CD8-positive, alpha-beta memory T cell (primary cell): ENCODE measurements around the gene STAG1. TPM values are rescaled to one million over a fixed set of nuclear protein-coding genes. Genes with fewer than 3 reads are reported as not detected.
A peak's percentile ranks its signal among the peaks of the same experiment; 100 is the strongest.
"Not testable (repeated sequence)": the region's sequence is repeated elsewhere in the genome, so short reads cannot be mapped to it uniquely, and the experiment has no call there.

Experiments
- CTCF ChIA-PET: fragments of 350-600 bp; sonication (Branson Sonifier 250); formaldehyde crosslinking; loops from one replicate; lab custom pipeline; 2021; ENCODE audit warnings: antibody characterized with exemption; lab: Charles Lee
- POLR2A ChIA-PET: fragments of 350-600 bp; sonication (Branson Sonifier 250); formaldehyde crosslinking; loops from one replicate; lab custom pipeline; 2021; ENCODE audit warnings: antibody characterized with exemption; lab: Charles Lee
- DNase-seq, 5 donors: peaks; one replicate each; pipeline versions ENCODE4 v3.0.0 to v3.0.0-alpha.2; 2020 to 2022; ENCODE audit warnings: mixed read lengths in 1 of 5
- H3K27ac ChIP-seq: one replicate; pipeline ENCODE4 v1.7.0; 2013; ENCODE audit warnings: low read depth, mild to moderate bottlenecking, low read length, moderate library complexity
- H3K27me3 ChIP-seq: 2 replicates; pipeline ENCODE4 v1.7.0; 2013; ENCODE audit warnings: low read length, mild to moderate bottlenecking; ENCODE audit not compliant: insufficient read depth, poor library complexity, severe bottlenecking
- H3K36me3 ChIP-seq: 2 replicates; pipeline ENCODE4 v1.7.0; 2013; ENCODE audit warnings: mild to moderate bottlenecking, low read length, moderate library complexity; ENCODE audit not compliant: insufficient read depth
- H3K4me1 ChIP-seq: 2 replicates; pipeline ENCODE4 v1.7.0; 2013; ENCODE audit warnings: mild to moderate bottlenecking, low read length, moderate library complexity; ENCODE audit not compliant: insufficient read depth
- H3K4me3 ChIP-seq: 2 replicates; pipeline ENCODE4 v1.7.0; 2013; ENCODE audit warnings: mild to moderate bottlenecking, low read length
- H3K9me3 ChIP-seq: 2 replicates; pipeline ENCODE4 v1.7.0; 2013; ENCODE audit warnings: mild to moderate bottlenecking, low read length
- H3K27ac Mint-ChIP-seq, 8 donors: one replicate each; pipeline ENCODE4 v1.8.0; 2020 to 2021; ENCODE audit warnings: mixed read lengths in 8 of 8, mild to moderate bottlenecking in 6 of 8, inconsistent platforms in 3 of 8, moderate library complexity in 3 of 8
- H3K27me3 Mint-ChIP-seq, 2 donors: one replicate each; pipeline ENCODE4 v1.8.0; 2020 to 2021; ENCODE audit warnings: mixed read lengths in 2 of 2, mild to moderate bottlenecking in 1 of 2, moderate library complexity in 1 of 2
- H3K36me3 Mint-ChIP-seq, 3 donors: one replicate each; pipeline ENCODE4 v1.8.0; 2020 to 2021; ENCODE audit warnings: mixed read lengths in 3 of 3, inconsistent platforms in 1 of 3, mild to moderate bottlenecking in 1 of 3
- H3K4me1 Mint-ChIP-seq, 3 donors: one replicate each; pipeline ENCODE4 v1.8.0; 2020 to 2021; ENCODE audit warnings: mixed read lengths in 3 of 3, inconsistent platforms in 1 of 3, mild to moderate bottlenecking in 1 of 3
- H3K4me3 Mint-ChIP-seq, 7 donors: one replicate each; pipeline ENCODE4 v1.8.0; 2020 to 2021; ENCODE audit warnings: mixed read lengths in 7 of 7, mild to moderate bottlenecking in 6 of 7, moderate library complexity in 4 of 7, inconsistent platforms in 2 of 7
- H3K9me3 Mint-ChIP-seq, 5 donors: one replicate each; pipeline ENCODE4 v1.8.0; 2020 to 2022; ENCODE audit warnings: mixed read lengths in 5 of 5, mild to moderate bottlenecking in 3 of 5, moderate library complexity in 2 of 5, inconsistent platforms in 1 of 5
- polyA plus RNA-seq: library from polyadenylated mRNA; unstranded; fragments of 300-500 nt; fragmentation: Illumina TruSeq; gene quantifications from one replicate; pipeline ENCODE4 v1.2.3, GENCODE V29; 2021
- total RNA-seq, 2 experiments: library from RNA; stranded (reverse); gene quantifications; one replicate each; pipeline ENCODE4 v1.2.3, GENCODE V29; 2021

STAG1 gene
- total and polyA plus RNA-seq, 3 experiments from 2014 or later = 19.0 to 61.4 (median 58.5) TPM

DNA sequence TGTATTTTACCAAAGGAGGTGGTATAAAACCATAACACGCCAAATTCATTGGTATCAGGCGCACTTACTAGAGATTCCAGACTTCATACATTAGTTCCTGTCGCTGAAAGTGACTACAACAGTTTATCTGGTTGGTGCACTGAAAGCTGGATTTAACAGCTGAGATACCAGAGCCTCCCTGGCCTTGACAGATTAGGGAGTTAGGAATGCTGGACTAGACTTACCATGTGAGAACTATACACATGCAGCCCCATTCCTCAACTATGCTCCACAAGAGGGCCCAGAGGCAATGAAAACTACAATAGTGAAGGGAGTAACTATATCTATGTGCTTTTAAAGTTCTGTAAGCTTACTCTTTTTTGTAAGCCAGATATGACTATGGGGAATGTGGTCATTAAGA lies 174.4 kb downstream of the STAG1 start:
- CTCF ChIA-PET = interaction anchor here (1.4 to 2.4 kb wide), 2 partner anchors 15 to 174 kb away, joined by 3 to 10 read pairs; partner anchors contain the start of gene STAG1
- no peak overlapping the region for H3K4me3 ChIP-seq
- no peaks in the 10 kb centered on the region for H3K27me3 Mint-ChIP-seq
- H3K4me3 Mint-ChIP-seq = no peak overlapping the region
- H3K9me3 ChIP-seq = no peaks in the 10 kb centered on the region
- H3K36me3 ChIP-seq = no peaks in the 10 kb centered on the region
- H3K4me1 Mint-ChIP-seq = peaks cover 1 to 9% (median 6%) of the 10 kb centered on the region in 3 donors
- no peak for DNase-seq
- no peaks in the 10 kb centered on the region for H3K4me1 ChIP-seq
- H3K9me3 Mint-ChIP-seq = peaks cover 0 to 6% (median 0%) of the 10 kb centered on the region in 5 donors
- H3K27me3 ChIP-seq = no peaks in the 10 kb centered on the region
- no peak overlapping the region for H3K27ac ChIP-seq
- POLR2A ChIA-PET = no interaction called here
- H3K36me3 Mint-ChIP-seq = peaks cover 8 to 18% (median 18%) of the 10 kb centered on the region in 3 donors
- peak overlapping the region in 1 of 8 donors; percentile 25 for H3K27ac Mint-ChIP-seq

DNA sequence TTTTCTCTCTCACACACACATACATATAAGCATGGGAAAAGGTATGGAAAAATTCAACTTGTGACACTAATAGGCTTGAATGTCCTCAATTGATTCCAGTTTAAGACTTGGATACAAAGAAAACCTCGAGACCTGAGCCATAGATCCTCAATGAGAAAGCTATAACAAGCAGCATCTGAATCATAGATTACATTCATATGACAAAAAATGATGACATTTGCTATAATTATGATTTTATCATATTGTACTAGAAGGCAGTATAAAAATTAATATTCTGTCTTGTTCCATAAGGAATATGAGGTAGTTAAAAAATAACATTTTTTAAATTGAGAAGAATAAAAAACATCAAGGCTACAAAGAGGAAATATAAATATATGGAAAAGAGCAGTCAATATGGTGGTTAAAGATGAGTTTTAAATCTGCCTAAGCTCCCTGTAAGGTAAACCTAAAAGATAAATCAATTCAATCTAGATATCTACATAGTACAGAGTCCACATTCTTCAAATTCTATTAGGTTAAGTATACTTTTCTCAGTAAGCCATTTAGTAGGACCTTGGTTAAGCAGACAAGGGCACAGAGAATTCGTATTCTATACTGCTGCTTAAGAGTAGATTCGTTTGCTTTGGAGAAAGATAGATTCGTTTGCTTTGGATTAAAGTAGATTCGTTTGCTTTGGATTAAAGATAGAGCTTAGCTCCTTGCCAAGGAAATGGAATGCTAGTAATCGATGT lies 175.7 kb downstream of the STAG1 start:
- H3K4me1 Mint-ChIP-seq = peaks cover 1 to 9% (median 6%) of the 10 kb centered on the region in 3 donors
- H3K9me3 ChIP-seq = no peaks in the 10 kb centered on the region
- no peak overlapping the region for H3K4me3 Mint-ChIP-seq
- POLR2A ChIA-PET = no interaction called here
- H3K27ac Mint-ChIP-seq = no peak overlapping the region
- H3K4me3 ChIP-seq = no peak overlapping the region
- no peaks in the 10 kb centered on the region for H3K27me3 ChIP-seq
- peaks cover 0 to 6% (median 0%) of the 10 kb centered on the region in 5 donors for H3K9me3 Mint-ChIP-seq
- H3K27ac ChIP-seq = no peak overlapping the region
- peaks cover 8 to 18% (median 18%) of the 10 kb centered on the region in 3 donors for H3K36me3 Mint-ChIP-seq
- CTCF ChIA-PET = interaction anchor here (1.4 to 2.4 kb wide), 2 partner anchors 176 to 502 kb away, joined by 3 to 10 read pairs; partner anchors contain the start of gene STAG1
- no peak for DNase-seq
- H3K4me1 ChIP-seq = no peaks in the 10 kb centered on the region
- no peaks in the 10 kb centered on the region for H3K27me3 Mint-ChIP-seq
- no peaks in the 10 kb centered on the region for H3K36me3 ChIP-seq

DNA sequence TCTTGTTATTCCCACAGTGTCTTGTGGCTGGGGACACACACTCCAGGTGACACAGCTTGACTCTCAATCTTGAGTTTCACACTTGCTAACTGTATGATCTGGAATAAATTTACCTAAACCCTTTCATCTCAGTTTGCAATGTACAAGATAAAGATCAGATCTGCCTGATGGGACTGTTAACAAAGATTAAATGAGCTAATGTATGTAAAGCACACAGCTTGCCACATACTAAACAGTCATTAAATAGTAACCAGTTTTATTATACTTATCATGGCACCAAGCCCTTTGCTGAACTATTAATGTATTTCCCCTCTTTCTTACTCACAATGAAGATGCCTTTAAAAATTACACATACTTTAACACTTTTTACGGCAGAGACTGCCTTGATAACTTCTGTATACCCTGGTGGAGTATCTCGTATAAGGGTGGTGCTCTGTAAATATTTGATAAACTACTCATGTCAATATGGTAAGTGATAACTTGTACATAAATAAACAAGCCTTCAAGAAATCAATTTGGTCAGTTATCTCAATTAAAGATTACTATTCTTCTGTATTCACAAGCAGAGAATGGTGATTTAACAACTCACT lies 184.5 kb downstream of the STAG1 start:
- DNase-seq = no peak
- H3K27me3 Mint-ChIP-seq = no peaks in the 10 kb centered on the region
- H3K27me3 ChIP-seq = no peaks in the 10 kb centered on the region
- no peaks in the 10 kb centered on the region for H3K36me3 ChIP-seq
- H3K4me1 ChIP-seq = no peaks in the 10 kb centered on the region
- H3K4me3 ChIP-seq = no peak overlapping the region
- no peaks in the 10 kb centered on the region for H3K9me3 Mint-ChIP-seq
- ChIA-PET CTCF (no interaction called here), POLR2A (no interaction called here)
- H3K9me3 ChIP-seq = no peaks in the 10 kb centered on the region
- no peak overlapping the region for H3K4me3 Mint-ChIP-seq
- peaks cover 8 to 42% (median 9%) of the 10 kb centered on the region in 3 donors for H3K4me1 Mint-ChIP-seq
- H3K27ac ChIP-seq = no peak overlapping the region
- peak overlapping the region in 1 of 8 donors; percentile 8 for H3K27ac Mint-ChIP-seq
- H3K36me3 Mint-ChIP-seq = peaks cover 9 to 42% (median 27%) of the 10 kb centered on the region in 3 donors

DNA sequence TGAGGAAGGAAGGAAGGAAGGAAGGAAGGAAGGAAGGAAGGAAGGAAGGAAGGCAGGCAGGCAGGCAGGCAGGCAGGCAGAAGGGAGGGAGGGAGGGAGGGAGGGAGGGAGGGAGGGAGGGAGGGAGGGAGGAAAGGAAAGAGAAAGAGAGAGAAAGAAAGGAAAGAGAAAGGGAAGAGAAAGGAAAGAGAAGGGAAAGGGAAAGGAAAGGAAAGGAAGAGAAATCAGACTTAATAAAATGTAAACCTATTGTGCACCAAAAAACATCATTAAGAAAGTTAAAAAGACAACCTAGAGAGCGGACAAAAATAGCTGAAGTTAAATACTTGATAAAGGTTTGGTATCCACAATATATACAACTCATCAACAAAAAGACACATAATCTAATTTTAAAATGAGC lies 187.2 kb downstream of the STAG1 start:
- POLR2A ChIA-PET, H3K27me3 ChIP-seq, H3K9me3 Mint-ChIP-seq, CTCF ChIA-PET, H3K27ac ChIP-seq, H3K4me3 Mint-ChIP-seq, H3K4me1 ChIP-seq, H3K36me3 ChIP-seq, H3K27me3 Mint-ChIP-seq, DNase-seq, H3K9me3 ChIP-seq, H3K4me3 ChIP-seq: not testable (repeated sequence)
- peak overlapping the region in 2 of 8 donors; percentile 35 to 61 for H3K27ac Mint-ChIP-seq
- H3K4me1 Mint-ChIP-seq = peaks cover 7 to 39% (median 13%) of the 10 kb centered on the region in 3 donors
- peaks cover 4 to 41% (median 23%) of the 10 kb centered on the region in 3 donors for H3K36me3 Mint-ChIP-seq

- no peaks in the 10 kb centered on the region for H3K9me3 Mint-ChIP-seq
- no peaks in the 10 kb centered on the region for H3K36me3 ChIP-seq
- no peaks in the 10 kb centered on the region for H3K4me1 ChIP-seq
- H3K27ac Mint-ChIP-seq = no peak overlapping the region
- peaks cover 10 to 36% (median 18%) of the 10 kb centered on the region in 3 donors for H3K4me1 Mint-ChIP-seq
- POLR2A ChIA-PET = no interaction called here
- peaks cover 4 to 28% (median 22%) of the 10 kb centered on the region in 3 donors for H3K36me3 Mint-ChIP-seq
- no peaks in the 10 kb centered on the region for H3K9me3 ChIP-seq
- H3K4me3 Mint-ChIP-seq = no peak overlapping the region
- no peaks in the 10 kb centered on the region for H3K27me3 ChIP-seq
- no peak for DNase-seq
- no peak overlapping the region for H3K27ac ChIP-seq
- CTCF ChIA-PET = no interaction called here
- H3K27me3 Mint-ChIP-seq = no peaks in the 10 kb centered on the region
- H3K4me3 ChIP-seq = no peak overlapping the region
These were observed 190.2 kb downstream of the STAG1 start for GRCh38 chr3:136562026-136562425.

GRCh38 chr3:136559896-136560295 lies 192.3 kb downstream of the STAG1 start:
- H3K27ac ChIP-seq = no peak overlapping the region
- no peaks in the 10 kb centered on the region for H3K4me1 ChIP-seq
- no peaks in the 10 kb centered on the region for H3K27me3 Mint-ChIP-seq
- no peak overlapping the region for H3K4me3 ChIP-seq
- no peaks in the 10 kb centered on the region for H3K9me3 Mint-ChIP-seq
- H3K27me3 ChIP-seq = no peaks in the 10 kb centered on the region
- H3K4me1 Mint-ChIP-seq = peaks cover 9 to 30% (median 18%) of the 10 kb centered on the region in 3 donors
- no peak overlapping the region for H3K27ac Mint-ChIP-seq
- POLR2A ChIA-PET = interaction anchor here (0.6 kb wide), 1 partner anchor 371 kb away, joined by 3 read pairs; no protein-coding TSS in a partner anchor
- H3K36me3 Mint-ChIP-seq = peaks cover 0 to 19% (median 10%) of the 10 kb centered on the region in 3 donors
- no peaks in the 10 kb centered on the region for H3K36me3 ChIP-seq
- H3K9me3 ChIP-seq = no peaks in the 10 kb centered on the region
- CTCF ChIA-PET = no interaction called here
- DNase-seq = no peak
- H3K4me3 Mint-ChIP-seq = no peak overlapping the region

- H3K36me3 ChIP-seq, DNase-seq, H3K9me3 ChIP-seq, H3K4me1 ChIP-seq, POLR2A ChIA-PET, H3K27ac ChIP-seq, H3K4me3 Mint-ChIP-seq, H3K27me3 Mint-ChIP-seq, H3K9me3 Mint-ChIP-seq, CTCF ChIA-PET, H3K4me3 ChIP-seq, H3K27me3 ChIP-seq: not testable (repeated sequence)
- Mint-ChIP-seq H3K27ac (peak overlapping the region in 1 of 8 donors; percentile 44), H3K4me1 (peaks cover 26 to 33% (median 32%) of the 10 kb centered on the region in 3 donors), H3K36me3 (peaks cover 4 to 18% (median 18%) of the 10 kb centered on the region in 3 donors)
These were observed 202.7 kb downstream of the STAG1 start for GRCh38 chr3:136549461-136549860.

DNA sequence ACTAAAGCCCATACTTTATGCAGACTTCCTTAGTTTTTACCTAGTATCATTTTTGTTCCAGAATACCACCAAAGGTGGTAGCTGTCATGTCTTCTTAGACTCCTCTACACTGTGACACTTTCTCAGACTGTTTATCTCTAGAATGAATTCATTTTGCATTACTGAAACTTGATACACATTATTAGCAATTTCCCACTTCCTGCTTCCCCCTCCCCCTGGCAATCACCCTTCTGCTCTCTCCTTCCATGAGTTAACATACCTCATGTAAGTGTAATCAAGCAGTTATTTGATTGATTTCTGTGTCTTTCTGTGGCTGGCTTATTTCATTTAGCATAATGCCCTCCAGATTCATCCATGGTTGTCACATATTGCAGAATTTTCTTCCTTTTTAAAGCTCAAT lies 204.9 kb downstream of the STAG1 start:
- H3K4me1 ChIP-seq = no peaks in the 10 kb centered on the region
- no peaks in the 10 kb centered on the region for H3K36me3 ChIP-seq
- H3K4me3 ChIP-seq = no peak overlapping the region
- H3K9me3 ChIP-seq = no peaks in the 10 kb centered on the region
- peaks cover 29 to 50% (median 46%) of the 10 kb centered on the region in 3 donors for H3K4me1 Mint-ChIP-seq
- no peak overlapping the region for H3K27ac ChIP-seq
- ChIA-PET CTCF (interaction anchor here (1.3 to 5.1 kb wide), 3 partner anchors 35 to 467 kb away, joined by 3 to 26 read pairs (median 8); partner anchors contain the start of gene STAG1), POLR2A (interaction anchor here (0.6 to 1.0 kb wide), 2 partner anchors 205 to 274 kb away, joined by 4 to 13 read pairs; partner anchors contain the start of gene STAG1)
- DNase-seq = no peak
- no peak overlapping the region for H3K4me3 Mint-ChIP-seq
- H3K27me3 Mint-ChIP-seq = no peaks in the 10 kb centered on the region
- no peaks in the 10 kb centered on the region for H3K27me3 ChIP-seq
- H3K27ac Mint-ChIP-seq = peak overlapping the region in 6 of 8 donors; percentile 10 to 55 (median 22)
- H3K9me3 Mint-ChIP-seq = no peaks in the 10 kb centered on the region
- H3K36me3 Mint-ChIP-seq = peaks cover 4 to 18% (median 9%) of the 10 kb centered on the region in 3 donors
